Measurements from ENCODE around the gene FSD2. TPM values are rescaled to one million over a fixed set of nuclear protein-coding genes. Genes with fewer than 3 reads are reported as not detected.

Gene FSD2
- total and polyA plus RNA-seq, 2 of the 4 experiments (the other 2 are of a cell fraction), result not detected

DNA sequence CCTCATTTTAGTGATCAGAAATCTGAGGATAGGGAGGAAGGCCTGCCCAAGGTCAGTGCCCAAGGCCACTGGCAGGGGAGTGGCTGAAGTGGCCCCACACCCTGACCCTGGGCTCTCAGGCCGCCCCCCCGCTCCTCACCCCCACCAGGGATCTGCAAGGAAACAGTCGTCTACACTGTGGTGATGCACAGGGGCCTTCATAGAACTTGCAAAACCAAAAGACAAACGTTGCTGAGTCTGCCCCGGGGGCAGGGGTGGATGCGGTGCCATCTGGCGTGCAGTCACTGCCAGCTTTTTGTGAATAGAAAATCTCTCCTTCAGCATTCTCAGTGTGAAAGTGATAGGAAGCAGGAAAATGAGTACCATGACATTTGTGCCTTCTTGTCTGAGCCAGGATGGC is 44.9 kb upstream of the FSD2 start:
- in situ Hi-C loops (cut with MboI; ENCODE audit: low sequenced_read_pairs), result no loop called here
- Histone ChIP-seq H3K79me1 (ENCODE audit: low read depth in 1 of 2, low read length in 2 of 2) (no peaks in the 10 kb centered on the region), H3K36me3 (ENCODE audit: control insufficient read depth, insufficient read depth, low read length) (no peaks in the 10 kb centered on the region), H3K9ac (ENCODE audit: low read depth, low read length) (no peak overlapping the region), H4K8ac (ENCODE audit: low read depth in 2 of 2, low read length in 2 of 2) (no peak overlapping the region), H3K56ac (ENCODE audit: extremely low read depth, insufficient read depth, low read length) (no peak overlapping the region), H3K9me3 (ENCODE audit: control insufficient read depth, insufficient read depth, low read length) (no peaks in the 10 kb centered on the region), H4K91ac (ENCODE audit: insufficient read depth, low read depth, low read length) (no peak overlapping the region), H3K14ac (replicated peaks; ENCODE audit: low read depth, low read length) (no peak overlapping the region), H3K4me3 (ENCODE audit: insufficient read depth, low read depth, low read length) (no peak overlapping the region), H4K20me1 (ENCODE audit: insufficient read depth, low read length) (no peaks in the 10 kb centered on the region), H3K27me3 (ENCODE audit: control insufficient read depth, insufficient read depth, low read length) (no peaks in the 10 kb centered on the region), H3K4me2 (ENCODE audit: low read depth, low read length) (no peak overlapping the region), H2AK9ac (replicated peaks; ENCODE audit: low read depth, low read length, poor library complexity) (no peak overlapping the region), H3K18ac (ENCODE audit: low read depth, low read length) (no peak overlapping the region), H2BK5ac (ENCODE audit: low read depth, low read length, poor library complexity, severe bottlenecking) (no peak overlapping the region), H4K5ac (ENCODE audit: low read depth, low read length) (no peak overlapping the region), H3K27ac (ENCODE audit: insufficient read depth, low read length) (no peak overlapping the region), H2BK15ac (ENCODE audit: low read depth, low read length) (no peak overlapping the region), H3K4ac (ENCODE audit: low read depth, low read length) (no peak overlapping the region), H2AK5ac (ENCODE audit: low read depth, low read length) (no peak overlapping the region; the same call in 1 of the 2 replicates), H2AFZ (replicated peaks; ENCODE audit: low read length, poor library complexity) (no peak overlapping the region), H2BK120ac (ENCODE audit: low read depth, low read length) (no peak overlapping the region), H2BK20ac (ENCODE audit: low read depth, low read length) (no peak overlapping the region), H3K9me1 (ENCODE audit: insufficient read depth, low read length) (no peaks in the 10 kb centered on the region; the same call in 1 of the 2 replicates), H3K4me1 (ENCODE audit: control insufficient read depth, insufficient read depth, low read length) (peaks cover 11% of the 10 kb centered on the region; the same call in 1 of the 2 replicates), H3K23ac (ENCODE audit: low read depth, low read length) (no peak overlapping the region)
- ATAC-seq (ENCODE audit: low read depth), result no peak
- dilution Hi-C loops (cut with HindIII; ENCODE audit: low sequenced_read_pairs, unreplicated experiment), result no loop called here
- BruUV-seq (replicated peaks), result no TSS peak
- intact Hi-C loops (cut with micrococcal nuclease), result loop anchor here (10.0 kb wide), 1 partner anchor 104 kb away; the partner anchor contains the start of gene HOMER2
- WGBS, 2 experiments (ENCODE audit: extremely low coverage in 2 of 2, insufficient read length in 1 of 2), result 71% methylated on average over 4 of the region's 7 CpGs; no CpG with 5 or more reads in 1 of the 2 experiments
- ChIA-PET CTCF (interaction anchor here (1.6 kb wide), 1 partner anchor 27 kb away, joined by 4 read pairs; no protein-coding TSS in a partner anchor), POLR2A (ENCODE audit: unreplicated experiment) (no interaction called here)
- TF ChIP-seq USF2 (IDR thresholded peaks at IDR 0.05; ENCODE audit: low read depth, low read length) (no peak), MXI1 (IDR thresholded peaks at IDR 0.05; ENCODE audit: borderline replicate concordance, low read depth, low read length) (no peak), CHD1 (IDR thresholded peaks at IDR 0.05; ENCODE audit: low read depth, low read length) (no peak), RAD21 (IDR thresholded peaks at IDR 0.05; ENCODE audit: low read length) (no peak), CEBPB (IDR thresholded peaks at IDR 0.05; ENCODE audit: low read depth, low read length) (no peak), ELK1 (IDR thresholded peaks at IDR 0.05; ENCODE audit: borderline replicate concordance, low read depth, low read length) (no peak), MAFK (IDR thresholded peaks at IDR 0.05; ENCODE audit: low read depth, low read length) (no peak), FOS (IDR thresholded peaks at IDR 0.05; ENCODE audit: low read depth, low read length) (no peak), NFE2L2 (IDR thresholded peaks at IDR 0.05; ENCODE audit: low read depth, low read length) (no peak)
- TF ChIP-seq, protein P1, sequence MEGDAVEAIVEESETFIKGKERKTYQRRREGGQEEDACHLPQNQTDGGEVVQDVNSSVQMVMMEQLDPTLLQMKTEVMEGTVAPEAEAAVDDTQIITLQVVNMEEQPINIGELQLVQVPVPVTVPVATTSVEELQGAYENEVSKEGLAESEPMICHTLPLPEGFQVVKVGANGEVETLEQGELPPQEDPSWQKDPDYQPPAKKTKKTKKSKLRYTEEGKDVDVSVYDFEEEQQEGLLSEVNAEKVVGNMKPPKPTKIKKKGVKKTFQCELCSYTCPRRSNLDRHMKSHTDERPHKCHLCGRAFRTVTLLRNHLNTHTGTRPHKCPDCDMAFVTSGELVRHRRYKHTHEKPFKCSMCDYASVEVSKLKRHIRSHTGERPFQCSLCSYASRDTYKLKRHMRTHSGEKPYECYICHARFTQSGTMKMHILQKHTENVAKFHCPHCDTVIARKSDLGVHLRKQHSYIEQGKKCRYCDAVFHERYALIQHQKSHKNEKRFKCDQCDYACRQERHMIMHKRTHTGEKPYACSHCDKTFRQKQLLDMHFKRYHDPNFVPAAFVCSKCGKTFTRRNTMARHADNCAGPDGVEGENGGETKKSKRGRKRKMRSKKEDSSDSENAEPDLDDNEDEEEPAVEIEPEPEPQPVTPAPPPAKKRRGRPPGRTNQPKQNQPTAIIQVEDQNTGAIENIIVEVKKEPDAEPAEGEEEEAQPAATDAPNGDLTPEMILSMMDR (conservative IDR thresholded peaks at IDR 0.05; ENCODE audit: low read depth, low read length), result no peak
- DNase-seq, result no peak

All from IMR-90 (cell line).